ENCODE data around the gene REV3L.

- no peak for TF ChIP-seq CTCF (IDR thresholded peaks at IDR 0.05)
- TF ChIP-seq ZFX (IDR thresholded peaks at IDR 0.05; ENCODE audit: borderline replicate concordance) = no peak
Measured at GRCh38 chr6:111258615-111259088, 224.4 kb downstream of the REV3L start.
